Ishikawa (cell line): ENCODE measurements around the gene IL17RE.

Source experiments
- EP300 ChIP-seq: IDR thresholded peaks from 2 replicates; pipeline ENCODE4 v1.6.1; 2012; ENCODE audit warnings: borderline replicate concordance
- TAF1 ChIP-seq: IDR thresholded peaks from 2 replicates; pipeline ENCODE4 v1.6.1; 2012; ENCODE audit warnings: low read depth, mild to moderate bottlenecking
- TF ChIP-seq, protein P1 (sequence below): IDR thresholded peaks from 2 replicates; pipeline ENCODE4 v1.6.1; 2012; ENCODE audit warnings: low read depth, mild to moderate bottlenecking

DNA sequence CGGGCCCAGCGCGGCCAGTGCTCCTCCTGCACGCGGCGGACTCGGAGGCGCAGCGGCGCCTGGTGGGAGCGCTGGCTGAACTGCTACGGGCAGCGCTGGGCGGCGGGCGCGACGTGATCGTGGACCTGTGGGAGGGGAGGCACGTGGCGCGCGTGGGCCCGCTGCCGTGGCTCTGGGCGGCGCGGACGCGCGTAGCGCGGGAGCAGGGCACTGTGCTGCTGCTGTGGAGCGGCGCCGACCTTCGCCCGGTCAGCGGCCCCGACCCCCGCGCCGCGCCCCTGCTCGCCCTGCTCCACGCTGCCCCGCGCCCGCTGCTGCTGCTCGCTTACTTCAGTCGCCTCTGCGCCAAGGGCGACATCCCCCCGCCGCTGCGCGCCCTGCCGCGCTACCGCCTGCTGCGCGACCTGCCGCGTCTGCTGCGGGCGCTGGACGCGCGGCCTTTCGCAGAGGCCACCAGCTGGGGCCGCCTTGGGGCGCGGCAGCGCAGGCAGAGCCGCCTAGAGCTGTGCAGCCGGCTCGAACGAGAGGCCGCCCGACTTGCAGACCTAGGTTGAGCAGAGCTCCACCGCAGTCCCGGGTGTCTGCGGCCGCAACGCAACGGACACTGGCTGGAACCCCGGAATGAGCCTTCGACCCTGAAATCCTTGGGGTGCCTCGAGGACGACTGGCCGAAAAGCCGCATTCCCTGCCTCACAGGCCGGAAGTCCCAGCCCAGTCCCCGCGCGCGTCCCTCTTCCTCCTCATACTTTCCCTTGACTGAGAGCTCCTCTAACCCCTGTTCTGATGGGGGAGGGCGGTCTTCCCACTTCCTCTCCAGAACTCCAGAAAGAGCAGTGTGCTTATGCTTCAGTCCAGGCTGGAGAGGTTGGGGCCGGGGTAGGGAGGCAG is 12.8 kb downstream of the IL17RE start:
- TF ChIP-seq, protein P1, sequence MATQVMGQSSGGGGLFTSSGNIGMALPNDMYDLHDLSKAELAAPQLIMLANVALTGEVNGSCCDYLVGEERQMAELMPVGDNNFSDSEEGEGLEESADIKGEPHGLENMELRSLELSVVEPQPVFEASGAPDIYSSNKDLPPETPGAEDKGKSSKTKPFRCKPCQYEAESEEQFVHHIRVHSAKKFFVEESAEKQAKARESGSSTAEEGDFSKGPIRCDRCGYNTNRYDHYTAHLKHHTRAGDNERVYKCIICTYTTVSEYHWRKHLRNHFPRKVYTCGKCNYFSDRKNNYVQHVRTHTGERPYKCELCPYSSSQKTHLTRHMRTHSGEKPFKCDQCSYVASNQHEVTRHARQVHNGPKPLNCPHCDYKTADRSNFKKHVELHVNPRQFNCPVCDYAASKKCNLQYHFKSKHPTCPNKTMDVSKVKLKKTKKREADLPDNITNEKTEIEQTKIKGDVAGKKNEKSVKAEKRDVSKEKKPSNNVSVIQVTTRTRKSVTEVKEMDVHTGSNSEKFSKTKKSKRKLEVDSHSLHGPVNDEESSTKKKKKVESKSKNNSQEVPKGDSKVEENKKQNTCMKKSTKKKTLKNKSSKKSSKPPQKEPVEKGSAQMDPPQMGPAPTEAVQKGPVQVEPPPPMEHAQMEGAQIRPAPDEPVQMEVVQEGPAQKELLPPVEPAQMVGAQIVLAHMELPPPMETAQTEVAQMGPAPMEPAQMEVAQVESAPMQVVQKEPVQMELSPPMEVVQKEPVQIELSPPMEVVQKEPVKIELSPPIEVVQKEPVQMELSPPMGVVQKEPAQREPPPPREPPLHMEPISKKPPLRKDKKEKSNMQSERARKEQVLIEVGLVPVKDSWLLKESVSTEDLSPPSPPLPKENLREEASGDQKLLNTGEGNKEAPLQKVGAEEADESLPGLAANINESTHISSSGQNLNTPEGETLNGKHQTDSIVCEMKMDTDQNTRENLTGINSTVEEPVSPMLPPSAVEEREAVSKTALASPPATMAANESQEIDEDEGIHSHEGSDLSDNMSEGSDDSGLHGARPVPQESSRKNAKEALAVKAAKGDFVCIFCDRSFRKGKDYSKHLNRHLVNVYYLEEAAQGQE, result no peak
- TF ChIP-seq EP300 (no peak), TAF1 (no peak)
